HepG2 (cell line): Measurements from ENCODE around the gene CCDC57. TPM values are rescaled to one million over a fixed set of nuclear protein-coding genes. Genes with fewer than 3 reads are reported as not detected.

Source experiments
- ATM ChIP-seq: fragments of 450-650 bp; IDR thresholded peaks from 2 replicates; pipeline ENCODE4 v1.7.1; 2017; ENCODE audit warnings: mild to moderate bottlenecking, borderline replicate concordance
- CREB1 ChIP-seq, 2 experiments: fragments of 450-650 bp in 1 of 2; IDR thresholded peaks; 2 replicates each; pipeline ENCODE4 v1.6.1; 2016 to 2017; ENCODE audit warnings: control low read depth in 1 of 2, mild to moderate bottlenecking in 1 of 2, missing compliant biosample characterization in 1 of 2, missing genetic modification characterization in 1 of 2
- MNT ChIP-seq: fragments of 450-650 bp; IDR thresholded peaks from 2 replicates; pipeline ENCODE4 v1.6.1; 2016
- MTA3 ChIP-seq: sonication (generic); formaldehyde crosslinking; IDR thresholded peaks from 2 replicates; pipeline ENCODE4 v1.4.0; 2020; ENCODE audit warnings: missing genetic modification reagents
- PLRG1 ChIP-seq: fragments of 450-650 bp; conservative IDR thresholded peaks from 2 replicates; pipeline ENCODE4 v1.6.1; 2016
- YEATS4 ChIP-seq: sonication (generic); formaldehyde crosslinking; IDR thresholded peaks from 2 replicates; pipeline ENCODE4 v1.4.0; 2020; ENCODE audit warnings: missing genetic modification reagents, borderline replicate concordance
- ZBTB7B ChIP-seq: sonication (generic); formaldehyde crosslinking; IDR thresholded peaks from 2 replicates; pipeline ENCODE4 v1.4.0; 2020; ENCODE audit warnings: missing genetic modification reagents
- ZMYM3 ChIP-seq: sonication (generic); formaldehyde crosslinking; IDR thresholded peaks from 2 replicates; pipeline ENCODE4 v1.5.1; 2020; ENCODE audit warnings: mild to moderate bottlenecking, missing genetic modification reagents
- ZNF143 ChIP-seq: sonication (generic); formaldehyde crosslinking; IDR thresholded peaks from 2 replicates; pipeline ENCODE4 v1.4.0; 2020; ENCODE audit warnings: missing genetic modification reagents
- ZNF224 ChIP-seq: sonication (generic); formaldehyde crosslinking; IDR thresholded peaks from 2 replicates; pipeline ENCODE4 v1.5.0; 2020; ENCODE audit warnings: mild to moderate bottlenecking, missing genetic modification reagents
- ZNF333 ChIP-seq: sonication (generic); formaldehyde crosslinking; IDR thresholded peaks from 2 replicates; pipeline ENCODE4 v1.4.0; 2020; ENCODE audit warnings: mild to moderate bottlenecking, missing genetic modification reagents, borderline replicate concordance
- ZNF335 ChIP-seq: sonication (generic); formaldehyde crosslinking; IDR thresholded peaks from 2 replicates; pipeline ENCODE4 v1.4.0; 2020; ENCODE audit warnings: missing genetic modification reagents
- ZNF619 ChIP-seq: sonication (generic); formaldehyde crosslinking; IDR thresholded peaks from 2 replicates; pipeline ENCODE4 v1.4.0; 2020; ENCODE audit warnings: mild to moderate bottlenecking, missing genetic modification reagents
- polyA plus RNA-seq, 8 experiments: library from polyadenylated mRNA; depleted of rRNA in 3 of 8; stranded (reverse) in 7 of 8; unstranded in 1 of 8; fragments of >200 nt; fragmentation: Illumina TruSeq in 4 of 8; extraction: Trizol in 4 of 8; gene quantifications; 2 replicates each; pipeline versions ENCODE4 v1.2.1 to v1.2.3, GENCODE V29; 2011 to 2016; ENCODE audit warnings: low read depth in 4 of 8, missing spikeins in 1 of 8, mixed read lengths in 1 of 8; ENCODE audit not compliant: insufficient read depth in 1 of 8
- total RNA-seq, 5 experiments: library from RNA; depleted of rRNA; stranded (reverse); fragments of >200 nt; fragmentation: Illumina TruSeq; extraction: Trizol; gene quantifications; 2 replicates each; pipeline ENCODE4 v1.2.3, GENCODE V29; 2016; ENCODE audit warnings: low read depth in 1 of 5
- TF ChIP-seq, protein P1 (sequence below): sonication (generic); formaldehyde crosslinking; IDR thresholded peaks from 2 replicates; pipeline ENCODE4 v1.4.0; 2020; ENCODE audit warnings: missing genetic modification reagents
- TF ChIP-seq, protein P2 (sequence below): sonication (generic); formaldehyde crosslinking; IDR thresholded peaks from 2 replicates; pipeline ENCODE4 v1.5.1; 2020; ENCODE audit warnings: mild to moderate bottlenecking, missing genetic modification reagents
- TF ChIP-seq, protein P3 (sequence below): sonication (generic); formaldehyde crosslinking; IDR thresholded peaks from 2 replicates; pipeline ENCODE4 v1.8.0; 2022; ENCODE audit warnings: low read depth, missing genetic modification reagents
- TF ChIP-seq, protein P4 (sequence below): sonication (generic); formaldehyde crosslinking; IDR thresholded peaks from 2 replicates; pipeline ENCODE4 v1.4.0; 2020; ENCODE audit warnings: missing genetic modification reagents, borderline replicate concordance

CCDC57 gene
- total and polyA plus RNA-seq, 2 of the 13 experiments (the other 11 are each of a cell fraction or from before 2014, with no cell fraction given), result 59.3 to 59.9 TPM

DNA sequence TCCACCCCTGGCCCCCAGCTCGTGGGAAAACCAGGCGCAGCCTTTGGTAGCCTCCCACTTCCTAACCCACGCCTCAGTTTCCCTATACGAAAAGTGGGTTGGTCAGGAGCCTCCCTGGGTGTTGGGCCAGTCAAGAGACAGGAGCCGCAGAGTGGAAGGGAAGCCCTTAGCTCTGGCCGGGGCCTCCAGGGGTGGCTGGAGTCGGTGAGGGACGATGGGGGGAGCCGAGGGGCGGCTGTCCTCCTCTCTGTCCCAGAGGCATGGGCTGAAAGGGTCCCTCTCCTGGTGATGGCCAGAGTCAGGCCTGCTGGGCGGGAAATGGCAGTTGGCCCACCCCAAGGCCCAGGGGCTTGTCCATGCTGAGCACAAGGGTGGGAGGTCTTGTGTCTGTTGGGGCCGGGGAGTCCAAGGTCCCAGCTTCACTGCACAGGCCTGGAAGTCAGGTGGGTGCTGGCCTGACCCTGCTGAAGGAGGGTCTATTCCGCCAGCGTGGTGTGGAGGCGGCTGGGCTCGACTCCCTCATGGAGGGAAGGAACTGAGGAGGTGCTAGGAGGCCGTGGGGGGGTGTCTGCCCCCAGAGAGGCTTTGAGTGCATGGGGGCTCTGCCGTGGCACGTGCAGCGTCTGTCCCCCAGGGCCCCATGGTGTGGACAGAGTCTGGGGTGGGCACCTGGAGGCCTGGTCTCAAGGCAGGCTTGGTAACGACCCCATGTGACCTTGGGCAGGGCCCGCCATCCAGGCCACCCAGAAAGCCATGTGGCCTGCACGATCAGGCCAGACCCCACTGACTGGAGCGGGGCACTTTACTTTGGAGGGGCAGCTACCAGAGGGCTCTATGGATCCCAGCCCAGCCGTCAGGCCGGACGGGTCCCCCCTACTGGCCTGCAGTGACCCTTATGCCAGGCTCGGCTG is 17.3 kb upstream of the CCDC57 start (continued):
- peak; percentile 8; the same call in 1 of the 2 replicates for TF ChIP-seq ZNF335 (CRISPR knock-in tag)
- TF ChIP-seq ZMYM3 (CRISPR knock-in tag), result no peak
- TF ChIP-seq ZNF333 (CRISPR knock-in tag), result no peak
- no peak for TF ChIP-seq ZNF224 (CRISPR knock-in tag)
- TF ChIP-seq, protein P1, sequence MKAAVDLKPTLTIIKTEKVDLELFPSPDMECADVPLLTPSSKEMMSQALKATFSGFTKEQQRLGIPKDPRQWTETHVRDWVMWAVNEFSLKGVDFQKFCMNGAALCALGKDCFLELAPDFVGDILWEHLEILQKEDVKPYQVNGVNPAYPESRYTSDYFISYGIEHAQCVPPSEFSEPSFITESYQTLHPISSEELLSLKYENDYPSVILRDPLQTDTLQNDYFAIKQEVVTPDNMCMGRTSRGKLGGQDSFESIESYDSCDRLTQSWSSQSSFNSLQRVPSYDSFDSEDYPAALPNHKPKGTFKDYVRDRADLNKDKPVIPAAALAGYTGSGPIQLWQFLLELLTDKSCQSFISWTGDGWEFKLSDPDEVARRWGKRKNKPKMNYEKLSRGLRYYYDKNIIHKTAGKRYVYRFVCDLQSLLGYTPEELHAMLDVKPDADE (CRISPR knock-in tag), result no peak
- TF ChIP-seq ZBTB7B (CRISPR knock-in tag), result no peak; the same call in 1 of the 2 replicates
- TF ChIP-seq PLRG1, result no peak
- no peak; the same call in 1 of the 2 replicates for TF ChIP-seq ZNF619
- no peak for TF ChIP-seq ATM
- no peak for TF ChIP-seq CREB1 (IDR thresholded peaks at IDR 0.05)
- no peak for TF ChIP-seq CREB1 (CRISPR knock-in tag; IDR thresholded peaks at IDR 0.05)
- peak; percentile 42; the same call in 1 of the 2 replicates for TF ChIP-seq MNT
- no peak for TF ChIP-seq YEATS4 (CRISPR knock-in tag)
- TF ChIP-seq, protein P2, sequence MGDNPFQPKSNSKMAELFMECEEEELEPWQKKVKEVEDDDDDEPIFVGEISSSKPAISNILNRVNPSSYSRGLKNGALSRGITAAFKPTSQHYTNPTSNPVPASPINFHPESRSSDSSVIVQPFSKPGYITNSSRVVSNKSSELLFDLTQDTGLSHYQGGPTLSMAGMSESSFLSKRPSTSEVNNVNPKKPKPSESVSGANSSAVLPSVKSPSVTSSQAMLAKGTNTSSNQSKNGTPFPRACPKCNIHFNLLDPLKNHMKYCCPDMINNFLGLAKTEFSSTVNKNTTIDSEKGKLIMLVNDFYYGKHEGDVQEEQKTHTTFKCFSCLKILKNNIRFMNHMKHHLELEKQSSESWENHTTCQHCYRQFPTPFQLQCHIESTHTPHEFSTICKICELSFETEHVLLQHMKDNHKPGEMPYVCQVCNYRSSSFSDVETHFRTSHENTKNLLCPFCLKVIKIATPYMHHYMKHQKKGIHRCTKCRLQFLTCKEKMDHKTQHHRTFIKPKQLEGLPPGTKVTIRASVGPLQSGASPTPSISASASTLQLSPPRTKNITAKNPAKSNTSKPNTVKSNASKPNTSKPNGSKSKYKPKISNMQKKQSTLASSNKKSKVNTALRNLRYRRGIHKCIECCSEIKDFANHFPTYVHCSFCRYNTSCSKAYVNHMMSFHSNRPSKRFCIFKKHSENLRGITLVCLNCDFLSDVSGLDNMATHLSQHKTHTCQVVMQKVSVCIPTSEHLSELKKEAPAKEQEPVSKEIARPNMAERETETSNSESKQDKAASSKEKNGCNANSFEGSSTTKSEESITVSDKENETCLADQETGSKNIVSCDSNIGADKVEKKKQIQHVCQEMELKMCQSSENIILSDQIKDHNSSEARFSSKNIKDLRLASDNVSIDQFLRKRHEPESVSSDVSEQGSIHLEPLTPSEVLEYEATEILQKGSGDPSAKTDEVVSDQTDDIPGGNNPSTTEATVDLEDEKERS, result no peak
- no peak for TF ChIP-seq MTA3 (CRISPR knock-in tag)
- TF ChIP-seq, protein P3, sequence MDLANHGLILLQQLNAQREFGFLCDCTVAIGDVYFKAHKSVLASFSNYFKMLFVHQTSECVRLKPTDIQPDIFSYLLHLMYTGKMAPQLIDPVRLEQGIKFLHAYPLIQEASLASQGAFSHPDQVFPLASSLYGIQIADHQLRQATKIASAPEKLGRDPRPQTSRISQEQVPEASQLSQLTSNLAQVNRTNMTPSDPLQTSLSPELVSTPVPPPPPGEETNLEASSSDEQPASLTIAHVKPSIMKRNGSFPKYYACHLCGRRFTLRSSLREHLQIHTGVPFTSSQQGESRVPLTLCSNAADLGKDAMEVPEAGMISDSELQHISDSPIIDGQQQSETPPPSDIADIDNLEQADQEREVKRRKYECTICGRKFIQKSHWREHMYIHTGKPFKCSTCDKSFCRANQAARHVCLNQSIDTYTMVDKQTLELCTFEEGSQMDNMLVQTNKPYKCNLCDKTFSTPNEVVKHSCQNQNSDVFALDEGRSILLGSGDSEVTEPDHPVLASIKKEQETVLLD (CRISPR knock-in tag), result 0 out of 2 replicates have a peak, but pooled peaks have one; percentile 18
- TF ChIP-seq, protein P4, sequence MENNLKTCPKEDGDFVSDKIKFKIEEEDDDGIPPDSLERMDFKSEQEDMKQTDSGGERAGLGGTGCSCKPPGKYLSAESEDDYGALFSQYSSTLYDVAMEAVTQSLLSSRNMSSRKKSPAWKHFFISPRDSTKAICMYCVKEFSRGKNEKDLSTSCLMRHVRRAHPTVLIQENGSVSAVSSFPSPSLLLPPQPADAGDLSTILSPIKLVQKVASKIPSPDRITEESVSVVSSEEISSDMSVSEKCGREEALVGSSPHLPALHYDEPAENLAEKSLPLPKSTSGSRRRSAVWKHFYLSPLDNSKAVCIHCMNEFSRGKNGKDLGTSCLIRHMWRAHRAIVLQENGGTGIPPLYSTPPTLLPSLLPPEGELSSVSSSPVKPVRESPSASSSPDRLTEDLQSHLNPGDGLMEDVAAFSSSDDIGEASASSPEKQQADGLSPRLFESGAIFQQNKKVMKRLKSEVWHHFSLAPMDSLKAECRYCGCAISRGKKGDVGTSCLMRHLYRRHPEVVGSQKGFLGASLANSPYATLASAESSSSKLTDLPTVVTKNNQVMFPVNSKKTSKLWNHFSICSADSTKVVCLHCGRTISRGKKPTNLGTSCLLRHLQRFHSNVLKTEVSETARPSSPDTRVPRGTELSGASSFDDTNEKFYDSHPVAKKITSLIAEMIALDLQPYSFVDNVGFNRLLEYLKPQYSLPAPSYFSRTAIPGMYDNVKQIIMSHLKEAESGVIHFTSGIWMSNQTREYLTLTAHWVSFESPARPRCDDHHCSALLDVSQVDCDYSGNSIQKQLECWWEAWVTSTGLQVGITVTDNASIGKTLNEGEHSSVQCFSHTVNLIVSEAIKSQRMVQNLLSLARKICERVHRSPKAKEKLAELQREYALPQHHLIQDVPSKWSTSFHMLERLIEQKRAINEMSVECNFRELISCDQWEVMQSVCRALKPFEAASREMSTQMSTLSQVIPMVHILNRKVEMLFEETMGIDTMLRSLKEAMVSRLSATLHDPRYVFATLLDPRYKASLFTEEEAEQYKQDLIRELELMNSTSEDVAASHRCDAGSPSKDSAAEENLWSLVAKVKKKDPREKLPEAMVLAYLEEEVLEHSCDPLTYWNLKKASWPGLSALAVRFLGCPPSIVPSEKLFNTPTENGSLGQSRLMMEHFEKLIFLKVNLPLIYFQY, result no peak
- no peak for TF ChIP-seq ZNF143 (CRISPR knock-in tag)
